ENCODE measurements around the gene MSLN. TPM values are rescaled to one million over a fixed set of nuclear protein-coding genes. Genes with fewer than 3 reads are reported as not detected.

MSLN gene
- total and polyA plus RNA-seq, 2 of the 8 experiments (the other 6 are each of a cell fraction or from before 2014, with no cell fraction given), result 0.28 to 0.50 TPM

GRCh38 chr16:784431-784830 is 23.9 kb downstream of the MSLN start (continued):
- no peak for TF ChIP-seq ATF2 (IDR thresholded peaks at IDR 0.05; ENCODE audit: low read length)
- no peak for TF ChIP-seq PHF8 (conservative IDR thresholded peaks at IDR 0.05; ENCODE audit: low read depth, low read length)
- no peak for TF ChIP-seq NRF1 (IDR thresholded peaks at IDR 0.05; ENCODE audit: low read depth, low read length)
- no peak for TF ChIP-seq YY1 (IDR thresholded peaks at IDR 0.05; ENCODE audit: low read depth, low read length)
- no peak for TF ChIP-seq TAF1 (IDR thresholded peaks at IDR 0.05; ENCODE audit: low read depth, low read length)
- no peak for TF ChIP-seq TCF12 (IDR thresholded peaks at IDR 0.05; ENCODE audit: low read depth, low read length)
- no peak for TF ChIP-seq CBX8 (IDR thresholded peaks at IDR 0.05; ENCODE audit: borderline replicate concordance, low read depth, low read length)
- no peak for TF ChIP-seq TBP (IDR thresholded peaks at IDR 0.05; ENCODE audit: low read depth, low read length)
- no peak for TF ChIP-seq CHD2 (IDR thresholded peaks at IDR 0.05; ENCODE audit: low read length)
